NCI-H1092 treated with DMSO at 0.1 percent for 48 hours (cell line): ENCODE measurements around the gene PLEKHM2.

Experiments used
- DNase-seq: peaks from one replicate; lab custom pipeline; 2025; lab: John Stamatoyannopoulos, UW

PLEKHM2 gene

DNA sequence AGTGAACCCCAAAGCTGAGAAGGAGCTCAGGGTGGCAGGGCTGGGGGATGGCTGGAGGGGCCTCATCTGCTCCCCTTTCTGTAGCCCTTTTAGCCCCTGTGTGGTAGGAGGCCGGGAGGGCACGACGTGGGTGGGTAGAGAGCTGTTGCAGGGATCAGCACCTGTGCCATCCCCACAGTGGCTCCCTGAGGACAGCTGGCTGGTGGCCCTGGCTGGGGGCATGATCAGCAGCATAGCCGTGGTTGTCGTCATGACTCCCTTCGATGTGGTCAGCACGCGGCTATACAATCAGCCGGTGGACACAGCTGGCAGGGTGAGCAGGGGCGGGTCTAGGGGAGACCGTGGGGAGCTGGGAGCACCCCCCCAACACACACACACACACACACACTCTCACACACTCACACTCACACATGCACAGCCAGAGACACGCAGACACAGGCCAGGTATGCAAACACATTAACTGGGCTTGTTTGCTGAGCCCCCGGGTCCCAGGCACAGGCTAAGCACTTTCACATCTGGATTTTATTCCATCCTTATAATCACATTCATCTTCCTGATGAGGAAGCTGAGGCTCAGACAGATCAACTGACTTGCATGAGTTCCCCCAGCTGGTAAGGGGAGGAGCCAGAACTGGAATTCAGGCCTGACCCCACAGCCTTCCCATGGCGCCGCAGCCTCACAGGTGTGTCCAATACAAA, 54.4 kb downstream of the PLEKHM2 start:
- DNase-seq: no peak

DNA sequence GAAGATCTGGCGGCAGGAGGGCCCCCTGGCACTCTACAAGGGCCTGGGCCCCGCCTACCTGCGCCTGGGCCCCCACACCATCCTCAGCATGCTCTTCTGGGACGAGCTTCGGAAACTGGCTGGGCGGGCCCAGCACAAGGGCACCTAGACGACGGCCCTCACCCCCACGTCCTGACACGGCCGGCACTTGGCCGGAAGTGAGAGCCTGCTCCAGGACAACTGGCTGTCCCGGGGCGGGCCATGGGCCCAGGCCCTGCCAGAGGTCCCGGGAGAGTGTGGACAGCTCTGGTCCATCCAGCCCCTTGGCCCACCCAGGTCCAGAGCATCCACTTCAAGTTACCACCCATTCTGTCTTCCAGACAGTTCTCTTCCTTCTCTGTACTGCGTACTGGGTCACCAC, 55.1 kb downstream of the PLEKHM2 start:
- no peak for DNase-seq

DNA sequence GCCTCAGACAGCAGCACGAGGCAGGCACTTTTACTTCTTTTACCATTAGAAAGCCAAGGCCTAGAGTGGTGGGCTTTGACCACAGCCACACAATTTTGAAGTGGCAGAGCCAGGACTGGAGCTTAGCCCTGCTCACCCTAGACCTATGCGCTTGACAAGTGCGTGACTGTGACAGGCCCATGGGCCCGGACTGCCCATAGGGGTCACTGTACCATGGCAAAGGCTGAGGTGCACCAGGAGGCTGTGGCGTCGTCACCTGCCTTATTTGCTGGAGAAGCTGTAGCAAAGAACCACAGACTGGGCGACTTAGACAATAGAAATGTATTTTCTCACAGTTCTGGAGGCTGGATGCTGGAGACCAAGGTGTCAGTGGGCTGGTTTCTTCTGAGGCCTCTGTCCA, 55.6 kb downstream of the PLEKHM2 start:
- no peak for DNase-seq

DNA sequence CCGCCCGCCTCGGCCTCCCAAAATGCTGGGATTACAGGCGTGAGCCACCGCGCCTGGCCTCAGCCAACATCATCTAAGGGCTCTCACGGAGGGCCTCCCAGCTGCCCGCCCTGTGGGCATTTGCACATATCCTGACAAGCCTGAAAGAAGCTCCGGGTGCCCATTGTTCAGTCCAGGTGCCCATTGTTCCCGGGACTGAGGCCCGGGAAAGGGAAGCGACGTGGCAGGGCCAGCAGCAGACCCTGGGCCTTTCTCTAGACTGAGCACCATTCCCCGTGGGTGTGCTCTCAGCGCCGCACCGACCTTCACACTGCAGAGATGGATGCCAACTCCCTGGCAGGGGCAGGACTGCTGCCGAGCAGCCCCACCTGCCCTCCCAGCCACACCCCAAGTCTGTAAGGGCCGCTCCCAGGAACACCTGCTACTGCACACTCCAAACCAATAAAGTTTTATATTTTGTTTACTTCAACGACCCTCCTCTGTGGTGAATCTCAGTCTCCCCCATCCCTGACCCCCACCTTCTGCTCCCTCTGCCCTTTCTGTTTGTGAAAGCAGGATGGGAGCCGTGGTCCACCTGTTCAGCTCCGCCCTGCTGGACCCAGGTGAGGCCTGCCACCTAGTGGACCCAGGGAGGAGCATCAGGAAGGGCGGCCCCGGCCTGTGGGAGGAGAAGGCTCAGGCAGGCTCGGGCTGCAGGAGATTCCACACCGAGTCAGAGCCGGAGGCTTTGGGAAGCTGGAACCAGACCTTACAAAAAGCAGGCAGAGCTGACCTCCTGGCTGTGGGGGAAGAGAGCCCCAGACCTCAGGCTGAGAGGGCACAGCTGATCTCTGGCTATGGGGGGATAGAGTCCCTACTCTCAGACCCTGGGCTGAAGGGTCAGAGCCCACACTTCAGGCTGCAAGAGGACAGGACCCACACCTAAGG, 57.1 kb downstream of the PLEKHM2 start:
- peak; percentile 74 for DNase-seq

GRCh38 chr1:15742339-15742801, 58.2 kb downstream of the PLEKHM2 start, which contains the start of gene TMEM82:
TSS of gene TMEM82 (plus strand) at chr1:15742499. CDS start at chr1:15742560, 61 bp downstream.
- DNase-seq: no peak

GRCh38 chr1:15744122-15744679, 60.1 kb downstream of the PLEKHM2 start:
- DNase-seq: no peak

DNA sequence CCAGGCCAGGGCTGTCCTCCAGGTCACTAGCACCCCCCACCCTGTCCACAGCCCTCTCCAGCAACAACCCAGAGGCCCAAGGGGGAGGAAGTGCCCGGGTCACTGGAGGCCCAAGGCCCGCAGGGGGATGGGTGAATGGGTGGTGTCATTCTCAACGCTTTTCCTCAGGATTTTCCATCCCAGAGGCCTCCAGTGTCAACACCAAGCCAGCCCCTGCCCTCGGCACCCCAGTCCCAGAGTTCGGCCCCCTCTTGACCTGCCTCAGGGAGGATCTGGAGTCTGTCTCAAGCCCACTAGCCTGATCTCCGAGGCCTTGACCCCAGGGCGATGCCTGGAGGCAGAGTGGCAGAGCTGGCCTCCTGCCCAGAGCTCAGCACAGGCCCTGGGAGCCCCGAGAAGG, 63.3 kb downstream of the PLEKHM2 start:
- no peak for DNase-seq

- no peak for DNase-seq
Observed at GRCh38 chr1:15748264-15748663, 64.1 kb downstream of the PLEKHM2 start.

- DNase-seq: no peak
Observed at GRCh38 chr1:15748690-15749398, 64.7 kb downstream of the PLEKHM2 start.

DNA sequence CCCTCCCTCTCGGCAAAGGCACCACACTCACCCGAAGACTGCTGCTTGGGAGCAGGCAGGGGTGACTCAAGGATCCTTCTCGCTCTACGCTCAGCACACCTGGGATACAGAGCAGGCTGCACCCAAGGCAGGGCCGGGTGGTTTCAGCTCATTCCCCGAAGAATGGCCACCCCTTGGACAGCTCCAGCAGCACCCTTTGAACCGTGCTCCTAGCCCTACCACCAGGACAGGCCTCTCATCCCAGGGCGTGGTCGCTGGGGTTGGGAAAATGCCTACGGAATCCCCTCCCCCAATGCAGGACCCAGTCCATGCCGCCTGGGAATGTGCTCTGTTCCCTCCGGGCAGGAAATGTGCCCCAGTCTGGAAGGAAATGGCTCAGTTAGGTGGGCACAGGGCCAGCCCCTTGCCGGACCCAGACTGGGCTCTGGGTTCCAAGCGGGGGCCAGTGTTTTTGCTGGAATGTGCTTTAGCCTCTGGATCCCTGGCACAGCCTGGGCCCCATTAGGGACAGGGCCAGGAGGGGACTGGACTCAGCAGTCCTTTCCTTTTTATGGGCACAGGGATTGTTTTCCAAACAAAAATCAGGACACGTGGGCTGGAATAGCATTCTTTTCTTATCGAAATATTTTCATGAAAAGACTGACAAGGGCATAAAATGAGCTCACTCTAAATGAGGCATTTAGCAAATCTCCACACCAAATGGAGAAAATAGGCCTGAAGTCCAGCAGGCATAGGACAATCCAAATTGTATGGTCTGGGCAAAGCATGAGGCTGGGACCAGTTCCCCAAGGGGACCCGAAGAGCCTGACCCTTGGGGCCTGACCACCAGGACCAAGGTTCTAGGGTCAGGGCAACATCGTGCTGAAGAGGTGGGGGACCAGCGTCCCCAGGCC, 65.5 kb downstream of the PLEKHM2 start:
- no peak for DNase-seq

GRCh38 chr1:15750924-15751323, 66.8 kb downstream of the PLEKHM2 start:
- no peak for DNase-seq

- no peak for DNase-seq
Observed at GRCh38 chr1:15751717-15752116, 67.6 kb downstream of the PLEKHM2 start.

DNA sequence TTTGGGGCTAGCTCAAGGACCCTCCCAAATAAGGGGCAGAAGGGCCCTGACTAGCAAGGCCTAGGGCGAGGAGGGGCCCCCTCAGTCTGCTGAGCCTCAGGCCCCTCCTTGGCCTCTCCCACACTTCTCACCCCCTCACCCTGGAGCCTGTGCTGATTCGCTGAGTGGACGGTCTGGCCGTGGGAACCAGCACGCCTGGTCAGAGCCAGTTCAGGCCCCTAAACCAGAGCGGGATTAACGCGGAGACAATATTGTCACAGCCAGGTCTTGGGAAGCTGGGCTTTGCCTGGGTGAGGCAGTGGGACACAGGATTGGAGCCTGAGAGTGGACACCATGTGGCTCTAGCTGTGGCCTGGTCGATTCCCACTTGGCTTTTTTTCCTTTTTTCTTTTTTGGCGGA, 69.7 kb downstream of the PLEKHM2 start:
- no peak for DNase-seq

GRCh38 chr1:15755021-15755645, 71.0 kb downstream of the PLEKHM2 start:
- DNase-seq: no peak

- DNase-seq: no peak
Observed at GRCh38 chr1:15755646-15756040, 71.5 kb downstream of the PLEKHM2 start.

DNA sequence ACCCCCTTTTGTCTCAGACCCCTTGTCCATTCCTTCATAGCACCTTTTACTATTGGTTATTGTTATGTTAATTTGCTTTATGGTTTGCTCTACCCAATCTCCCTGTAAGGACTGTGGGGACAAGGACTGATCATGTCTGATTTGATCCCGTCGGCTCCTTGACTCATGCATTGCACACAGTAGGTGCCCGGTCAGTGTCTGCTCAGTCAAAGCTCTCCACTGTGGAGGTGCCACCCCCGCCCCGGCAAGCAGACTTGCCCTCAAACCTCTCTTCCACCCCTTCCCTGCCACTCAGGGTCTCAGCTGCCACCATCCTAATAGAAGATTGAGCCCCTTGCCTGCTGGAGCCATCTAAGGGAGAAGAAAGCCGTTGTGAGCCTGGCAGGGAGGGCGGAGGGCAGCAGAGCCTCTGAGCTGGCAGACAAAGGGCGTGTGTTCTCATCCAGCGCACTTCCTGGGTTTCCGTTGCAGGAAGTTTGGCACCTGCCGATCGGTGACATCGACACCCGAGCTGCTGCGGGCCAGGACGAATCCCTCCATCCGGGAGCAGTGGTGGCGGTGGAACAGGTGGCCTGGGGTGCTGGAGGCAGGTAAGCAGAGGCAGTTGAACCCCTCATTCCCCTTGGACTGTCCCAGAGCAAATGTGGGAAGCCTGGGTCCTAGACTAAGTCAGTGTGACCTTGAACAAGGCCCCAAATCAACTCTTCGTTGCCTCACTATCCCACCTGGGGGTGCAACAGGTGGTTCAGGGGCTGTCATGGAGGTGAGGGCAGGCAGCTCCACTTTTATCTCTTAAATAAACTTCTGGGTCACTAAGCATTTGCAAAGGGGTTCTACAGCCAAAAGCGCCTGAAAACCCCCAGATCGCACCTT, 72.3 kb downstream of the PLEKHM2 start:
- peak; percentile 43 for DNase-seq

DNA sequence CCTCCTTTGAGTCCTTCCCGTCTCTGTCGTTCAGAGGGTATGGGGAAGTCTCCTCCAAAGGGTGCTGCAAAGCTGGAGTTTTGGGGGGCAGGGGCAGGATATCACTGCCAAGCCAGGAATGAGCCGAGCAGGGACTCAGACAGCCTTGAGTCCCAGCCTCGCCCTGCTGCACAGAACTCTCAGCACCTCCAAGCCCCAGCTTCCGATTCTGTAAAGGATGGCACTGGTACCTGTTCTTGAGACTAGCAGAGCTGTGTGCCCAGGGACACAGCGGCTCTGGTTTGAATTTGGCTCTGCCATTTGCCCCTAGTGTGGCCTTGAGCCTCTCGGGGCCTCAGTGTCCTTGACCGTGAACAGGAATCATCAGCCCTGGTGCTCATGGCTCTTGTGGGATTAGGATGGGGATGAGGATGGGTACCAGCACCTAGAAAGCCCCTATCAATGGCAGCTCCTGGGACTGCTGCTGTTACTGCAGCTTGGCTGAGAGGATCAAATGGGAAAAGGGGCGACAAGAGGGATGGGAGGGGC, 73.0 kb downstream of the PLEKHM2 start:
- no peak for DNase-seq

- DNase-seq: no peak
Observed at GRCh38 chr1:15757575-15758342, 73.6 kb downstream of the PLEKHM2 start.
